SK-N-SH (cell line): ENCODE measurements around the gene ESD. TPM values are rescaled to one million over a fixed set of nuclear protein-coding genes. Genes with fewer than 3 reads are reported as not detected.

Experiments used
- CTCF ChIA-PET: fragments of 300-600, 350-600 bp; formaldehyde crosslinking; extraction: SDS; loops from one replicate; lab custom pipeline; 2021; lab: Yijun Ruan, JAX
- POLR2A ChIA-PET: fragments of 350-600 bp; sonication (Branson Sonifier 250); formaldehyde crosslinking; extraction: SDS; loops from one replicate; lab custom pipeline; 2020; ENCODE audit warnings: antibody characterized with exemption, inconsistent platforms; lab: Yijun Ruan, JAX
- DNase-seq: peaks from one replicate; pipeline ENCODE4 v3.0.0; 2012
- H2AFZ ChIP-seq: fragments of 200-600 bp; sonication (generic); 2 replicates; pipeline ENCODE4 v1.8.1; 2016; ENCODE audit warnings: antibody characterized with exemption, mild to moderate bottlenecking, low read depth
- H3F3A ChIP-seq: fragments of 200-600 bp; sonication (generic); replicated peaks from 2 replicates; pipeline ENCODE3; 2016; ENCODE audit warnings: antibody characterized with exemption, mild to moderate bottlenecking; ENCODE audit not compliant: insufficient read depth
- H3K27ac ChIP-seq, 2 experiments: fragments of 200-500 bp in 1 of 2; fragments of 200-600 bp in 1 of 2; sonication (Bioruptor generic) in 1 of 2; sonication (generic), shearing (Covaris generic) in 1 of 2; 2 replicates each; pipeline versions ENCODE4 v1.5.1 to v1.6.1; 2014 to 2016; ENCODE audit warnings: low read depth in 2 of 2, inconsistent platforms in 1 of 2, low read length in 1 of 2, mild to moderate bottlenecking in 1 of 2, mixed read lengths in 1 of 2
- H3K27me3 ChIP-seq: fragments of 200-600 bp; sonication (generic), shearing (Covaris generic); 2 replicates; pipeline ENCODE4 v1.6.1; 2016; ENCODE audit warnings: mixed run types; ENCODE audit not compliant: insufficient read depth
- H3K36me3 ChIP-seq, 2 experiments: fragments of 200-500 bp in 1 of 2; fragments of 200-600 bp in 1 of 2; sonication (Bioruptor generic) in 1 of 2; sonication (generic) in 1 of 2; replicated peaks in 1 of 2; 2 replicates each; pipeline versions ENCODE3 to v1.5.1; 2014 to 2016; ENCODE audit warnings: low read length in 1 of 2, mild to moderate bottlenecking in 1 of 2; ENCODE audit not compliant: insufficient read depth in 2 of 2, control insufficient read depth in 1 of 2
- H3K4me1 ChIP-seq, 2 experiments: fragments of 200-500 bp in 1 of 2; fragments of 200-600 bp in 1 of 2; sonication (Bioruptor generic) in 1 of 2; sonication (generic), shearing (Covaris generic) in 1 of 2; 2 replicates each; pipeline versions ENCODE4 v1.5.1 to v1.6.1; 2014 to 2016; ENCODE audit warnings: low read depth in 1 of 2, low read length in 1 of 2, mixed run types in 1 of 2; ENCODE audit not compliant: insufficient read depth in 2 of 2, control insufficient read depth in 1 of 2
- H3K4me2 ChIP-seq: fragments of 200-600 bp; sonication (generic), shearing (Covaris generic); 2 replicates; pipeline ENCODE4 v1.6.1; 2017; ENCODE audit warnings: mixed run types
- H3K4me3 ChIP-seq, 2 experiments: fragments of 200-500 bp in 1 of 2; fragments of 200-600 bp in 1 of 2; sonication (Bioruptor generic) in 1 of 2; sonication (generic), shearing (Covaris generic) in 1 of 2; 2 replicates each; pipeline versions ENCODE4 v1.5.1 to v1.8.1; 2014 to 2016; ENCODE audit warnings: low read depth in 2 of 2, inconsistent platforms in 1 of 2, low read length in 1 of 2, mild to moderate bottlenecking in 1 of 2, mixed read lengths in 1 of 2, moderate library complexity in 1 of 2
- H3K79me2 ChIP-seq: fragments of 200-600 bp; sonication (generic); 2 replicates; pipeline ENCODE4 v1.8.1; 2017; ENCODE audit warnings: mild to moderate bottlenecking; ENCODE audit not compliant: insufficient read depth
- H3K9ac ChIP-seq: fragments of 200-600 bp; sonication (generic); 2 replicates; pipeline ENCODE4 v1.6.1; 2017; ENCODE audit warnings: mixed run types
- H3K9me2 ChIP-seq: fragments of 200-600 bp; sonication (generic); 2 replicates; pipeline ENCODE4 v1.6.1; 2017; ENCODE audit warnings: mixed run types
- H3K9me3 ChIP-seq: fragments of 200-600 bp; sonication (generic); 2 replicates; pipeline ENCODE4 v1.6.1; 2017; ENCODE audit warnings: mixed run types, mild to moderate bottlenecking, moderate library complexity
- H4K20me1 ChIP-seq: fragments of 200-600 bp; sonication (generic); 2 replicates; pipeline ENCODE4 v1.6.1; 2017; ENCODE audit warnings: mild to moderate bottlenecking, mixed run types; ENCODE audit not compliant: insufficient read depth
- CTCF ChIP-seq: fragments of 200-600 bp; sonication (generic); IDR thresholded peaks from 2 replicates; pipeline ENCODE4 v1.6.1; 2017; ENCODE audit warnings: antibody characterized with exemption, mild to moderate bottlenecking, moderate library complexity
- EZH2phosphoT487 ChIP-seq: fragments of 200-600 bp; sonication (generic); IDR thresholded peaks from 2 replicates; pipeline ENCODE4 v1.6.1; 2017; ENCODE audit warnings: low read depth, mixed run types, mild to moderate bottlenecking, antibody characterized with exemption, moderate library complexity, borderline replicate concordance
- FOSL2 ChIP-seq: IDR thresholded peaks from 2 replicates; pipeline ENCODE4 v1.4.0; 2012; ENCODE audit warnings: low read depth, mild to moderate bottlenecking, moderate library complexity, borderline replicate concordance
- POLR2AphosphoS5 ChIP-seq: IDR thresholded peaks from 2 replicates; pipeline ENCODE4 v1.6.1; 2012; ENCODE audit warnings: low read depth, low read length
- SMC3 ChIP-seq: IDR thresholded peaks from 2 replicates; pipeline ENCODE4 v1.6.1; 2012; ENCODE audit warnings: low read depth, low read length, improper control_type of control experiment
- TCF12 ChIP-seq: IDR thresholded peaks from 2 replicates; pipeline ENCODE4 v1.4.0; 2012
- TEAD4 ChIP-seq: IDR thresholded peaks from 2 replicates; pipeline ENCODE4 v1.4.0; 2012; ENCODE audit warnings: mild to moderate bottlenecking, borderline replicate concordance; ENCODE audit not compliant: insufficient read depth
- YY1 ChIP-seq: IDR thresholded peaks from 2 replicates; pipeline ENCODE4 v1.4.0; 2012; ENCODE audit warnings: low read depth, mild to moderate bottlenecking
- WGBS: methylation state at CpG from one replicate; pipeline ENCODE4 v1.1.6; 2017; ENCODE audit warnings: low lambda C conversion rate; 5-methylcytosine and 5-hydroxymethylcytosine counted together
- polyA plus RNA-seq, 3 experiments: library from polyadenylated mRNA; depleted of rRNA; stranded (reverse); fragments of >200 nt; gene quantifications; 2 replicates each; pipeline ENCODE4 v1.2.3, GENCODE V29; 2012

ESD gene
- polyA plus RNA-seq, 1 of the 3 experiments (the other 2 are of a cell fraction) = 80.9 TPM

- Histone ChIP-seq H3K9me3 (no peaks in the 10 kb centered on the region; the same call in 1 of the 2 replicates), H2AFZ (no peak overlapping the region), H3K36me3 (no peaks in the 10 kb centered on the region), H3K79me2 (no peaks in the 10 kb centered on the region), H3K4me1 (no peaks in the 10 kb centered on the region), H4K20me1 (no peaks in the 10 kb centered on the region), H3K27ac (no peak overlapping the region), H3K9me2 (no peaks in the 10 kb centered on the region), H3K4me2 (no peak overlapping the region), H3K9ac (no peak overlapping the region), H3K4me3 (no peak overlapping the region), H3K27me3 (no peaks in the 10 kb centered on the region), H3F3A (no peaks in the 10 kb centered on the region)
- WGBS = 38% methylated on average over 5 of the region's 13 CpGs
- CTCF ChIA-PET = no interaction called here
- POLR2A ChIA-PET = no interaction called here
- no peak for TF ChIP-seq YY1
- TF ChIP-seq TCF12 = no peak
- DNase-seq = no peak
Observed at GRCh38 chr13:46817838-46818476, 21.0 kb upstream of the ESD start.

GRCh38 chr13:46817095-46817494 is 20.1 kb upstream of the ESD start:
- TF ChIP-seq TEAD4 (no peak), EZH2phosphoT487 (no peak), CTCF (no peak), POLR2AphosphoS5 (no peak)

DNA sequence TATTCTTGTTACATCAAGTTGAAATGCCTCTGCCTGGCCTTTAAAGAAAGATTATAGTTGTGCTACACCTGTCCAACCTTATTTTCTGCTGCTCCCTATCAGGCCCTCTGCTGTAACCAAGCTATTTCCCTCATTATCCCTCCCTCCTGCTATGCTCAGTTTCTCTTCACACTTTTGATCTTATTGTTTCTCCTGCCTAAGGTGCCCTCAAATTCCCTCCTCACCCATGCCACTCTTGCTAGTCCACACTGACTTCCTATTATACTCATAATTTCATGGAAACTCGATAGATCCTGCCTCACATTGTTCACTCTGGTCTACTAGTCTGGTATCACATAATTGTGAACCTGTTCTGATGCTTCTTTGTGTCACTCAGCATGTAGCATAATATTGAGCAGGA is 19.4 kb upstream of the ESD start:
- Histone ChIP-seq H2AFZ (no peak overlapping the region), H3K9ac (no peak overlapping the region), H3K4me3 (no peak overlapping the region), H3K36me3 (no peaks in the 10 kb centered on the region), H3K79me2 (no peaks in the 10 kb centered on the region), H4K20me1 (no peaks in the 10 kb centered on the region), H3K9me3 (no peaks in the 10 kb centered on the region; the same call in 1 of the 2 replicates), H3K27ac (no peak overlapping the region), H3K4me2 (no peak overlapping the region), H3K9me2 (no peaks in the 10 kb centered on the region), H3K4me1 (no peaks in the 10 kb centered on the region), H3F3A (no peaks in the 10 kb centered on the region), H3K27me3 (no peaks in the 10 kb centered on the region)
- 38% methylated on average over 1 of the region's 1 CpG for WGBS
- POLR2A ChIA-PET = no interaction called here
- TF ChIP-seq FOSL2 = no peak
- TF ChIP-seq SMC3 = no peak
- CTCF ChIA-PET = interaction anchor here (1.4 to 1.5 kb wide), 2 partner anchors 16 to 19 kb away, joined by 3 to 4 read pairs; partner anchors contain the start of gene ESD
- DNase-seq = no peak

More at GRCh38 chr13:46817095-46817494, 20.1 kb upstream of the ESD start:
- Histone ChIP-seq H3K4me1 (no peaks in the 10 kb centered on the region), H3K9me3 (no peaks in the 10 kb centered on the region; the same call in 1 of the 2 replicates), H3K9me2 (no peaks in the 10 kb centered on the region), H3K9ac (no peak overlapping the region), H3K4me3 (no peak overlapping the region), H4K20me1 (no peaks in the 10 kb centered on the region), H3K4me2 (no peak overlapping the region), H3K36me3 (no peaks in the 10 kb centered on the region), H3K79me2 (no peaks in the 10 kb centered on the region), H2AFZ (no peak overlapping the region), H3K27ac (no peak overlapping the region), H3F3A (no peaks in the 10 kb centered on the region), H3K27me3 (no peaks in the 10 kb centered on the region)
- 84% methylated on average over 1 of the region's 1 CpG for WGBS
- no peak for DNase-seq
- POLR2A ChIA-PET = no interaction called here
- CTCF ChIA-PET = interaction anchor here (1.5 kb wide), 1 partner anchor 15 kb away, joined by 4 read pairs; no protein-coding TSS in a partner anchor
